OCI-LY1 (cell line): ENCODE data around the gene P3H4.

Experiments
- EZH2 ChIP-seq: fragments of 200-600 bp; sonication (generic), shearing (Covaris generic); IDR thresholded peaks from 2 replicates; pipeline ENCODE4 v1.8.0; 2017; ENCODE audit warnings: borderline replicate concordance, mixed run types, mild to moderate bottlenecking, antibody characterized with exemption, low read length, moderate library complexity, mixed read lengths
- TF ChIP-seq, protein P1 (sequence below): fragments of 200-600 bp; sonication (generic), shearing (Covaris generic); IDR thresholded peaks from 2 replicates; pipeline ENCODE4 v1.5.1; 2017; ENCODE audit warnings: mild to moderate bottlenecking, antibody characterized with exemption, low read length, moderate library complexity, mixed read lengths

DNA sequence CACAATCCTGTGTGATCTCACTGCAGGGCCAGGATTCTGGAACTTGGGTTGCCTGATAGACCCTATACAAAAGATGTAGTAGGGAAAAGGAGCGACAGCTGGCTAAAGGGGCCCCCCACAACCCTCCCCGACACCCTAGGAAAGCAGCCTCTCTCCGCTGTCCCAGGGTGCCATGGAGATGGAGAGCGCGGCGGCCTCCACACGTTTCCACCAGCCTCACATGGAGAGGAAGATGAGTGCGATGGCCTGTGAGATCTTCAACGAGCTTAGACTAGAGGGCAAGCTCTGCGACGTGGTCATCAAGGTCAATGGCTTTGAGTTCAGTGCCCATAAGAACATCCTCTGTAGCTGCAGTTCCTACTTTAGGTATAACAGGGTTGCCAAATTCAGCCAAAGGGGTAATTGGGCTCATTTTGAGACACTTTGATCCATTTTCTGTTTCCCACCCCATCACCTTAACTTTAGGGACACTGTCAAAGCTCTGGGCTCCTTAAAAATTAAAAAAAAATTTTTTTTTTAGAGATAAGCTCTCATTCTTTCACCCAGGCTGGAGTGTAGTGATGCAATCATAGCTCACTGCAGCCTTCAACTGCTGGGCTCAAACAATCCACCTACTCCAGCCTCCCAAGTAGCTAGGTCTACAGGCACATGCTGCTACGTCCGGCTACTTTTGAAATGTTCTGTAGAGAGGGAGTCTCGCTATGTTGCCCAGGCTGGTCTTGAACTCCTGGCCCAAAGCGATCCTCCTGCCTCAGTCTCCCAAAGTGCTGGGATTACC is 26.2 kb upstream of the P3H4 start, which contains the start of gene KLHL10:
- TF ChIP-seq, protein P1, sequence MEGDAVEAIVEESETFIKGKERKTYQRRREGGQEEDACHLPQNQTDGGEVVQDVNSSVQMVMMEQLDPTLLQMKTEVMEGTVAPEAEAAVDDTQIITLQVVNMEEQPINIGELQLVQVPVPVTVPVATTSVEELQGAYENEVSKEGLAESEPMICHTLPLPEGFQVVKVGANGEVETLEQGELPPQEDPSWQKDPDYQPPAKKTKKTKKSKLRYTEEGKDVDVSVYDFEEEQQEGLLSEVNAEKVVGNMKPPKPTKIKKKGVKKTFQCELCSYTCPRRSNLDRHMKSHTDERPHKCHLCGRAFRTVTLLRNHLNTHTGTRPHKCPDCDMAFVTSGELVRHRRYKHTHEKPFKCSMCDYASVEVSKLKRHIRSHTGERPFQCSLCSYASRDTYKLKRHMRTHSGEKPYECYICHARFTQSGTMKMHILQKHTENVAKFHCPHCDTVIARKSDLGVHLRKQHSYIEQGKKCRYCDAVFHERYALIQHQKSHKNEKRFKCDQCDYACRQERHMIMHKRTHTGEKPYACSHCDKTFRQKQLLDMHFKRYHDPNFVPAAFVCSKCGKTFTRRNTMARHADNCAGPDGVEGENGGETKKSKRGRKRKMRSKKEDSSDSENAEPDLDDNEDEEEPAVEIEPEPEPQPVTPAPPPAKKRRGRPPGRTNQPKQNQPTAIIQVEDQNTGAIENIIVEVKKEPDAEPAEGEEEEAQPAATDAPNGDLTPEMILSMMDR, result no peak
- TF ChIP-seq EZH2, result no peak
